ENCODE measurements around the gene RNASE13.
"Not testable (repeated sequence)": the region's sequence is repeated elsewhere in the genome, so short reads cannot be mapped to it uniquely, and the experiment has no call there.

RNASE13 gene

DNA sequence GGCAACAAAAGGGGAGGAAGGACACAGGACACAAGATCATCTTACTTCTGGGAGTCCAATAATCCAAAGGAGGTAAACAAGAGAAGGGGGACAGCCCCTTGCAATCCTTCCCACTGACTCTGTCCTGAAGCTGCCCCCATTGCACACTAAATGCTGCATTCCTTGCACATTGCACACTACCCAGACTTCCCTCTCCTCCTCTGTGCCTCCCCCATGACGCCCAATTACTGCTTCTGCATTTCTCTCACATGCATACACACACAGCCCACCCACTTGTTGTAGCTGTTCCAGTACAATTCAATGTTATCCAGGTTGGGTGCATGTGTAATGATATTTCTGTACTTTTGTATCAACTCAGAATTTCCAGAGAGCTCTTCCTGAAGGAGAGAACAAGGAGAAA is 15.2 kb downstream of the RNASE13 start:
- DNase-seq = no peak

- DNase-seq = no peak
These were observed 15.8 kb downstream of the RNASE13 start for GRCh38 chr14:21018781-21019180.

GRCh38 chr14:21018286-21018685 is 16.3 kb downstream of the RNASE13 start:
- DNase-seq = no peak

DNA sequence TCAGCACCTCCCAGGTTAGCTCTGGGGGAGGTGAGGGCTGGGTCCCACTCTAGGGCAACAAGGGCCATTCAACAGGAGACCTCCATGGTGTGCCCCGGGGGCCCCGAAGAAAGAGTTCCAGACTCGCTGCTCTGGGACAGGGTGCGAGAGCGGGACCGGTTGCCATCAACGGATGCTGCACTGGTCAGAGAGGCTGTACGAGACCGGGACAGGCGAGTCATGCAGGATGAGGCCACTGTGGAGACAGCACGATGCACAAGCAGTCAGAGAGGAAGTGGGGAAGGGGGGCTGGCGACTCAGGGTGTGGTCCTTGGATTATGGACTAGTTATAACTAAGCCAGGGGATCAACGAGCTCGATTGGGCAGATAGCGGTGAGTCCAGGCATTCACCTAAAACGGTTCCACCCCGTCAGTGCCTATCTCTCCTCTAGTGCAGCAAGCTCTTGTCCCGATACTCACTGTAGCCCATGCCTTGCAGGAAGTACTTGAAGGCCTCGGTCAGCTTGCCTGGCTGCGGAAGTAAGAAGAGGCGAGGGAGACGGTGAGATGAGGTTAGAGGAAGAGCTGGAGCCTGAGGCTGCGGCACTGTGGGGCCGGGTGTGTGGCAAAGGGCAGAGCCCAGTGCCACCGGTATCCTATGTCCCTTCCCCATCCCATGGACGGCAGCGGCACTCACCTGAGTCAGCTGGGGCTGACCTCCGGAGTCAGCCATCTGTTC is 16.9 kb downstream of the RNASE13 start:
- DNase-seq = no peak

- DNase-seq = no peak
These were observed 18.0 kb downstream of the RNASE13 start for GRCh38 chr14:21016413-21017190.

- no peak for DNase-seq
These were observed 19.3 kb downstream of the RNASE13 start for GRCh38 chr14:21015312-21015711.

DNA sequence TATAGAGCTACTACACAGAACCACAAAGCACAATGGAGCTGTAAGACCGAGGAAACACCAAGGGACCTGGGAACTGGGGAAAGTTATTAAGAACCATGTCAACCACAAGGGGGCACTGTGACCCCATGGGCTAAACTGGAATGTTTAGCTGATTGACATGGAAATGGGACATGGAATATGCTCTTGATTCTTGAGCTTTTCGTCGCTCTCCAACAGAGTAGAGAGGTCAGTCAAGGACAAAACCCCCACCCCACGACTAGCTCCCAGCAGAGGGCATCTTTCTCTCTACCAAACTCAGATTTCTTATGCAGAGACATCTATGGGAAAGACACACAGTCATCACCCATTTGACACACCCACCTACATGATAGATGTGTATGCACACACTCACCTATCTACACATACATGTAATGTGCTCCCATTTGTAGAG is 19.8 kb downstream of the RNASE13 start:
- DNase-seq = peak; percentile 73 to 95 (median 92)

- DNase-seq = no peak
These were observed 23.5 kb downstream of the RNASE13 start for GRCh38 chr14:21011136-21011535.

DNA sequence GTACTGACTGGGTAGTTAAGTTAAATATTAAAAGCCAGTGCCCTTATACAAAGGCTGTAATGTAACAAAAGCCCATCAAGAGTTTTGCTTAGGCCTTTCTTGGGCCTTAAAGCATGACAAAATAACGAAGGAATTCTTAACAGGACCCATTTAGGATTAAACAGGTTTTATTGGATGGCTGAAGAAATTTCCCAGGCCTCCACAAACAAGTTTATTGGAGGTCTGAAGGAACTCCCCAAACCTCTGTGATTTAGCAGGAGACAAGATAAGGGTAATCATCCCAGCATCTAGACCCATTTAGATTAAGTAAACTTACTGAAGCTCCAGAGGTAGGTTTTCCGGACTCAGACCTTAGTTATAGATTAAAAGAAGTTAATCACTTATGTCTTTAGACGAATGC is 24.9 kb downstream of the RNASE13 start:
- not testable (repeated sequence) for DNase-seq

DNA sequence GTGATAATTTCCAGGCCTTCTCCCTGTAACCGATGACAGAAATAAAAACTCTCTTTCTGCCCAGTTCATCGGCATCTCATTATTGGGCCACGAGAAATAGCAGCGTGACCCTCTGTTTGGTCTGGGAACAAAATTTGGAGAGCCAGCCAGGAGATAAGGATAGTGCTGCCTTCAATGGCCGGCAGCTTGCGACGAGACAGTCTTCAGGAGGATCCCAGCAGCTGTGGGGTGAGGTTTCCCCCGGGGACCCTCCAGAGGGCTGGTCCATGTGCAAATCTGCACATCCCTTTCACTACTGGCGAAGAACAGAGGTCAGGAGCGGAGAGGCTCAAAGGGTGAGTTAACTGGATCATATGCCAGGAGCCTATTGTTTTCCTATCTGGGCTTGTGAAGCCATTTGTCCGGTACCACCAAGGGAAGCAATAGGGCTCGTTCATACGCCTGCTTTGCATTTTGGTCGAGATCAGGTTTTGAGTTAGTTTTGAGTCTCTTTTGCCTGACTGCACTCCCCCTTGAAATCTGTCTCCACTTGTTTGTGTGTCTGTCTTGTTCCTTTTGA is 30.7 kb downstream of the RNASE13 start:
- no peak for DNase-seq

- DNase-seq = no peak
These were observed 33.4 kb downstream of the RNASE13 start for GRCh38 chr14:21001218-21001617.

DNA sequence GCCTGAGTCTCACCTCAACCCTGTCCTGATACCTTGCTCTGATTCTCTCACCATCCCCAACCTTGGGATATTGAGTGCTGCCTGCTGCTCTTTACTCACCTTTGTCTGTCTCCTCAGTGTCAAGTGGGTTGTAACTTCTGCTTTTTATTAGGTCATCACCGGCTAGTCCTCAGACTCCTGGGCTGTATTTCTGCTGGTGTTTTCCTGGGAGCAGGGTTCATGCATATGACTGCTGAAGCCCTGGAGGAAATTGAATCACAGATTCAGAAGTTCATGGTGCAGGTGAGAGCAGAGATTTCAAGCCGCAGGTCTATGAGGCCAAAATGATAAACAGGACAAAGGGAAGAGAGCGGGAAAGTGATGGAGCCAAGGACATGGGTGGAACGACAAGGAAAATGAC is 35.0 kb downstream of the RNASE13 start:
- no peak for DNase-seq

- no peak for DNase-seq
These were observed 35.8 kb downstream of the RNASE13 start, which contains the start of gene SLC39A2 for GRCh38 chr14:20998674-20999366. Gene SLC39A2, plus strand, starts transcription at chr14:20999293. Its CDS starts 154 bp downstream, at chr14:20999447.

GRCh38 chr14:20998139-20998538 is 36.5 kb downstream of the RNASE13 start:
- no peak for DNase-seq

DNA sequence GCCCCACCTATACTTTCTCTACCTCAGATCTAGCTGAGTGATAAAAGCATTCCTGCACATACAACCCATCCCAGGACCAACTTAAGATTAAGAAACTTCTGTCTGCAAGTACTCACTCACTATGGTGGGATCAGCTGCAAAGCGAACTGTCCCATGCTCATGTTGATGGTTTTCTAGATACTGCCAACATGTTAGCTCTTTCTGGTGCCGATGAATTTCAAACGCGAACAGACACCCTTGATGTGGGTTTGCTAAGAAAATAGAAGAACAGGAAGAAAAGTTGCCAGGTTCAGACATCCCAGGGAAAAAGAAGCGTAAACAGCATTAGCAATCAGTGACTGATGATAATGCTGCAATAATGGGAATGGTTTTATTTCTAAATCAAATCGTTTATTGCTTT is 37.0 kb downstream of the RNASE13 start:
- DNase-seq = no peak

GRCh38 chr14:20997115-20997514 is 37.5 kb downstream of the RNASE13 start:
- DNase-seq = no peak

DNA sequence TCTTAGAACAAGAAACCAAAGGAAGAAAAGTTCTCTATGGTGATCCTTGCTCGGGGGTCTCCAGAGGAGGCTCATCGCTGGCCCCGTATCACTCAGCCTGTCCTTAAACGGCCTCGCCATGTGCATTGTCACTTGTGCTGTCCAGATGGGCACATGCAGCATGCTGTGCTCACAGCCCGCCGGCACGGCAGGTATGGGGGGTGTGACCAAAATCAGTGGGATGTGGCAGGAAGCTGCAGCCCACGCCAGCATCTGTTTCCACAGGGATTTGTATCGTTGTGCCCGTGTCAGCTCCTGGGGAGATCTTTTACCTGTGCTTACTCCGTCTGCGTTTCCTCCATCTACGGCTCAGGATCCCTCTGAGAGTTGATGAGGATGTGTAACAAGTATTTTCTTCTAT is 38.1 kb downstream of the RNASE13 start:
- no peak for DNase-seq

DNA sequence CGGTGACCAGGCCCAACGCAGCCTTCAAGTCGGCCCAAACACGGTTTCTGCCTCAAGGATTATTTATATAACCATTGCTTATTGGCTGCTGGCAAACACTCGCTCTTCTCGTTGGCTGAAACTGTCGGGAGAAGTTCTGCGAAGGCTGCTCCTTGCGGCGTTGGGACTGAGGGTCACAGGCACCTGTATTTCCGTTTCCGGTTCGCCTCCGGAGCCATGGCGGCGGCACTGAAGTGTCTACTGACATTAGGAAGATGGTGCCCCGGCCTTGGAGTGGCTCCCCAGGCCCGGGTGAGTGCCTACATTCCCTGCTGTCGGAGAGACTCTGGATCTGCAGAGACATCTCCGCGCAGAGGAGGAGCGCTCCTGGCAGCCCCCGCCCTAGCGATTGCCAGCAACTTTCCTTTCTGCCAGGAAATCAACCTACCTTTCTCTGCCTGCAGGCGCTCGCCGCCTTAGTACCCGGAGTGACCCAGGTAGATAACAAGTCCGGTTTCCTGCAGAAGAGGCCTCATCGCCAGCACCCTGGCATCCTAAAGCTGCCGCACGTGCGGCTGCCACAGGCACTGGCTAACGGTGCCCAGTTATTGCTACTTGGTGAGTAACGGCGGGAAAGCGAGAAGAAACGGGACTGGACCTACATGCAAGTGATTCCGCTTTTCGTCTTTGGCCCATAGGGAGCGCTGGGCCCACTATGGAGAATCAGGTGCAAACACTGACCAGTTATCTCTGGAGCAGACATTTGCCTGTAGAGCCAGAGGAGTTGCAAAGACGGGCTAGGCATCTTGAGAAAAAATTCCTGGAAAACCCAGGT is 44.6 kb downstream of the RNASE13 start, which contains the start of gene METTL17:
METTL17 (plus strand) TSS at position 194 of the 814 bp plus-strand sequence; CDS start at position 217, 23 bp downstream.
- peak; percentile 86 to 94 (median 94) for DNase-seq

DNA sequence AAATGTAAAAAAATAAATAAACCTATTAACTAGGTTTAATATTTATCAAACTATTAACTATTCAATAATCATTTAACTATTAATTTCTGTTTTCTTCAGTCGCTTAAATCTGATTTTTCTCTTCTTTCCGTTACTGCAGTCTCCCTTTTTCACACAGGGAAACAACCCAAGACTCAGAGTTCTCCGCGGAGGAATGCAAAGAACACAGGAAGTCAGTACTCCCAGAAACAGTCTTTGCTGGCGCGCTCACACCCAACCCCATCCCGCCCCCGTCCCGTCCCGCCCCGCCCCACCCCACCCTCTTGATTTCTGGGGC is 45.2 kb downstream of the RNASE13 start:
- no peak for DNase-seq

GRCh38 chr14:20988717-20989470 is 45.7 kb downstream of the RNASE13 start:
- DNase-seq = peak in 1 of 3 experiments; percentile 41

DNA sequence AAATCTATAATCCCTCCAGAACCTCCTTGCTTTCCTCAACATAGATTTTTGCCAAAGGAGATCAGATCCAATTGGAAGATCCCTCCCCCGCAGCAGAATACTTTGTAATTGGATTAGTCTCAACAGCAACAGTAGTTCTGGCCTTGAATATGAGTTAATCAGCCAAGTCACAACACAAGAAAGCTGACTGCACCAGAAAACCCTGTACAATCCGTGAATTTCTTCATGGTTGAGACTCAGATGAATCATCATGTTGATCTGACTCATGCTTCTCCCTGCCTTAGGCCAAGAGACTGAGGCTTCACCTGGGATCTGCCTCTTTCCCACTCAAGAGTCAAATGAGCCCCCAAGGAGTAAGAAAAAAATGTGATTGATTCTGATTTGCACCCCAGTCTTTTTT is 47.8 kb downstream of the RNASE13 start:
- no peak for DNase-seq

GRCh38 chr14:20985650-20986049 is 49.0 kb downstream of the RNASE13 start:
- not testable (repeated sequence) for DNase-seq

Data from NCI-H1417 (cell line).